GM12891 (cell line): ENCODE data around the gene PTK7.

Experiments used
- DNase-seq: peaks from one replicate; pipeline ENCODE4 v3.0.0; 2011; ENCODE audit warnings: low spot score; ENCODE audit not compliant: insufficient read length
- FAIRE-seq: peaks from 2 replicates; lab custom pipeline; 2011; peaks lifted over from hg19 to GRCh38; lab: Jason Lieb, UNC
- PAX5 ChIP-seq: IDR thresholded peaks from 2 replicates; pipeline ENCODE4 v1.6.1; 2011; ENCODE audit warnings: low read length, moderate library complexity, mild to moderate bottlenecking; ENCODE audit not compliant: insufficient read depth, severe bottlenecking
- POLR2A ChIP-seq: IDR thresholded peaks from 2 replicates; pipeline ENCODE4 v1.6.1; 2011; ENCODE audit warnings: low read depth, low read length, control low read depth
- POLR2AphosphoS5 ChIP-seq: IDR thresholded peaks from 2 replicates; pipeline ENCODE4 v1.6.1; 2011; ENCODE audit warnings: low read depth, low read length, control low read depth
- POU2F2 ChIP-seq: IDR thresholded peaks from 2 replicates; pipeline ENCODE4 v1.6.1; 2011; ENCODE audit warnings: low read depth, mild to moderate bottlenecking, control low read depth, low read length, moderate library complexity
- SPI1 ChIP-seq: IDR thresholded peaks from 2 replicates; pipeline ENCODE4 v1.6.1; 2011; ENCODE audit warnings: low read depth, low read length, control low read depth
- TAF1 ChIP-seq: IDR thresholded peaks from 2 replicates; pipeline ENCODE4 v1.6.1; 2011; ENCODE audit warnings: low read depth, low read length, control low read depth

PTK7 gene

GRCh38 chr6:43095939-43096338, 19.8 kb downstream of the PTK7 start:
- FAIRE-seq = no peak
- TF ChIP-seq POLR2AphosphoS5 = no peak
- TF ChIP-seq SPI1 = no peak
- TF ChIP-seq POLR2A = no peak
- no peak for TF ChIP-seq POU2F2
- TF ChIP-seq TAF1 = no peak
- no peak for TF ChIP-seq PAX5
- no peak for DNase-seq

GRCh38 chr6:43096451-43097097, 20.5 kb downstream of the PTK7 start:
- no peak for TF ChIP-seq TAF1
- TF ChIP-seq PAX5 = no peak
- no peak for TF ChIP-seq POU2F2
- TF ChIP-seq SPI1 = no peak
- TF ChIP-seq POLR2A = no peak
- no peak for TF ChIP-seq POLR2AphosphoS5
- DNase-seq (no peak), FAIRE-seq (no peak)

- FAIRE-seq = no peak
- no peak for DNase-seq
- TF ChIP-seq PAX5 (no peak), POLR2A (no peak), POU2F2 (no peak), TAF1 (no peak), POLR2AphosphoS5 (no peak), SPI1 (no peak)
Measured at GRCh38 chr6:43097098-43097489, 21.0 kb downstream of the PTK7 start.

GRCh38 chr6:43097502-43097901, 21.4 kb downstream of the PTK7 start:
- TF ChIP-seq SPI1 (no peak), PAX5 (no peak)
- no peak for DNase-seq
- no peak for FAIRE-seq

GRCh38 chr6:43101497-43101896, 25.4 kb downstream of the PTK7 start:
- FAIRE-seq = no peak
- TF ChIP-seq POLR2A (no peak), POLR2AphosphoS5 (no peak), TAF1 (no peak), SPI1 (no peak), POU2F2 (no peak), PAX5 (no peak)
- DNase-seq = no peak

- FAIRE-seq = no peak
- TF ChIP-seq POLR2AphosphoS5 (no peak), PAX5 (no peak), POU2F2 (no peak), POLR2A (no peak), SPI1 (no peak), TAF1 (no peak)
- DNase-seq = no peak
Measured at GRCh38 chr6:43103253-43103876, 27.3 kb downstream of the PTK7 start.

GRCh38 chr6:43105538-43106222, 29.6 kb downstream of the PTK7 start:
- TF ChIP-seq PAX5 = no peak
- TF ChIP-seq POLR2AphosphoS5 = no peak
- no peak for TF ChIP-seq SPI1
- no peak for TF ChIP-seq POLR2A
- TF ChIP-seq TAF1 = no peak
- no peak for TF ChIP-seq POU2F2
- FAIRE-seq = no peak
- DNase-seq = no peak

GRCh38 chr6:43107344-43108062, 31.4 kb downstream of the PTK7 start:
- no peak for DNase-seq

More at GRCh38 chr6:43107344-43108062, 31.4 kb downstream of the PTK7 start:
- no peak for FAIRE-seq
- TF ChIP-seq PAX5 (no peak), POU2F2 (no peak), POLR2A (no peak), SPI1 (no peak), POLR2AphosphoS5 (no peak), TAF1 (no peak)
